WI38 (cell line): Measurements from ENCODE around the gene SOX10.

ENCODE experiments used
- H3K4me3 ChIP-seq: 2 replicates; pipeline ENCODE4 v1.5.1; 2011; ENCODE audit warnings: low read depth, mild to moderate bottlenecking, control low read depth, low read length
- CTCF ChIP-seq: IDR thresholded peaks from 2 replicates; pipeline ENCODE4 v1.5.1; 2012; ENCODE audit warnings: low read depth, mild to moderate bottlenecking, control low read depth, low read length

SOX10 gene

GRCh38 chr22:37983860-37984791 lies at the start of gene SOX10:
Gene SOX10, minus strand, starts transcription at chr22:37984555. Its CDS starts 771 bp downstream, at chr22:37983784.
- H3K4me3 ChIP-seq = no peak within 1 kb of the TSS
- no peak for TF ChIP-seq CTCF

- no peak for TF ChIP-seq CTCF
- H3K4me3 ChIP-seq = no peak overlapping the region
Measured at GRCh38 chr22:38033522-38034277, 49.3 kb upstream of the SOX10 start.

- no peak overlapping the region for H3K4me3 ChIP-seq
- TF ChIP-seq CTCF = no peak
Measured at GRCh38 chr22:38032681-38033521, 48.5 kb upstream of the SOX10 start.

- H3K4me3 ChIP-seq = no peak overlapping the region
- TF ChIP-seq CTCF = no peak
Measured at GRCh38 chr22:38031491-38031890, 47.1 kb upstream of the SOX10 start.

GRCh38 chr22:38030311-38031133 lies 46.2 kb upstream of the SOX10 start:
- no peak for TF ChIP-seq CTCF
- no peak overlapping the region for H3K4me3 ChIP-seq

GRCh38 chr22:38029901-38030300 lies 45.5 kb upstream of the SOX10 start:
- no peak for TF ChIP-seq CTCF
- no peak overlapping the region for H3K4me3 ChIP-seq
